OCI-LY1 (cell line): ENCODE data around the gene EMC9.

Source experiments
- H2AFZ ChIP-seq: fragments of 200-600 bp; sonication (generic), shearing (Covaris generic); 2 replicates; pipeline ENCODE4 v1.6.0; 2014; ENCODE audit warnings: antibody characterized with exemption, mild to moderate bottlenecking, low read length
- H3F3A ChIP-seq: fragments of 200-600 bp; sonication (generic), shearing (Covaris generic); 2 replicates; pipeline ENCODE4 v1.6.0; 2014; ENCODE audit warnings: mild to moderate bottlenecking, antibody characterized with exemption, low read length, moderate library complexity; ENCODE audit not compliant: insufficient read depth
- H3K27ac ChIP-seq: fragments of 200-600 bp; sonication (generic); 2 replicates; pipeline ENCODE4 v1.5.1; 2014; ENCODE audit warnings: low read length, mixed run types, mild to moderate bottlenecking, low read depth; ENCODE audit not compliant: poor library complexity, severe bottlenecking
- H3K27me3 ChIP-seq: fragments of 200-600 bp; sonication (generic); 2 replicates; pipeline ENCODE4 v1.6.0; 2014; ENCODE audit warnings: antibody characterized with exemption, mild to moderate bottlenecking, low read length, moderate library complexity; ENCODE audit not compliant: insufficient read depth
- H3K36me3 ChIP-seq: fragments of 200-600 bp; sonication (generic); 2 replicates; pipeline ENCODE4 v1.6.1; 2014; ENCODE audit warnings: mild to moderate bottlenecking, antibody characterized with exemption, low read length, moderate library complexity, mixed read lengths; ENCODE audit not compliant: insufficient read depth
- H3K4me1 ChIP-seq: fragments of 200-600 bp; sonication (generic); 2 replicates; pipeline ENCODE4 v1.5.1; 2014; ENCODE audit warnings: mild to moderate bottlenecking, low read length, moderate library complexity; ENCODE audit not compliant: insufficient read depth, severe bottlenecking
- H3K4me2 ChIP-seq: fragments of 200-600 bp; sonication (generic), shearing (Covaris generic); 2 replicates; pipeline ENCODE4 v1.6.1; 2014; ENCODE audit warnings: low read length
- H3K4me3 ChIP-seq: fragments of 200-600 bp; sonication (generic); 2 replicates; pipeline ENCODE4 v1.5.1; 2014; ENCODE audit warnings: low read length, low read depth, mild to moderate bottlenecking, mixed read lengths; ENCODE audit not compliant: poor library complexity, severe bottlenecking
- H3K79me2 ChIP-seq: fragments of 200-600 bp; shearing (Covaris generic); 2 replicates; pipeline ENCODE4 v1.6.1; 2016; ENCODE audit warnings: mixed run types, low read length, mixed read lengths; ENCODE audit not compliant: insufficient read depth
- H3K9ac ChIP-seq: fragments of 200-600 bp; sonication (generic), shearing (Covaris generic); 2 replicates; pipeline ENCODE4 v1.6.1; 2014; ENCODE audit warnings: mild to moderate bottlenecking, low read length, mixed read lengths
- H3K9me2 ChIP-seq: fragments of 200-600 bp; sonication (generic), shearing (Covaris generic); 2 replicates; pipeline ENCODE4 v1.6.1; 2014; ENCODE audit warnings: low read depth, mild to moderate bottlenecking, low read length, mixed read lengths
- H3K9me3 ChIP-seq: fragments of 200-600 bp; shearing (Covaris generic); 2 replicates; pipeline ENCODE4 v1.6.1; 2014; ENCODE audit warnings: low read length, mixed read lengths
- H4K20me1 ChIP-seq: fragments of 200-600 bp; sonication (generic), shearing (Covaris generic); 2 replicates; pipeline ENCODE4 v1.6.0; 2016; ENCODE audit warnings: mild to moderate bottlenecking, low read length; ENCODE audit not compliant: insufficient read depth
- CTCF ChIP-seq: fragments of 200-600 bp; sonication (generic), shearing (Covaris generic); IDR thresholded peaks from 2 replicates; pipeline ENCODE4 v1.5.1; 2017; ENCODE audit warnings: mild to moderate bottlenecking, antibody characterized with exemption, low read length, moderate library complexity, mixed read lengths
- EZH2 ChIP-seq: fragments of 200-600 bp; sonication (generic), shearing (Covaris generic); IDR thresholded peaks from 2 replicates; pipeline ENCODE4 v1.8.0; 2017; ENCODE audit warnings: borderline replicate concordance, mixed run types, mild to moderate bottlenecking, antibody characterized with exemption, low read length, moderate library complexity, mixed read lengths

The EMC9 gene

DNA sequence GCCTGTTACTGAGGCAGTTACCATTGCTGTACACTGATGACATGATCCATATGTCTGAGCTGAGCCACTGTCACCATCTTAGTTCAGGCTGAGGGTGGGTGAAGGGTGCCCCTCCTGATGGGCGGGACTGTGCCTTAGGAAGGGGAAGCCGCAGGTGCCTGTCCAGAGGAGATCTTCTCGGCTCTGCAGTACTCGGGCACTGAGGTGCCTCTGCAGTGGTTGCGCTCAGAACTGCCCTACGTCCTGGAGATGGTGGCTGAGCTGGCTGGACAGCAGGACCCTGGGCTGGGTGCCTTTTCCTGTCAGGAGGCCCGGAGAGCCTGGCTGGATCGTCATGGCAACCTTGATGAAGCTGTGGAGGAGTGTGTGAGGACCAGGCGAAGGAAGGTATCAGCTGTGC lies 9.6 kb upstream of the EMC9 start:
- TF ChIP-seq EZH2: no peak
- Histone ChIP-seq H3K79me2 (no peaks in the 10 kb centered on the region; the same call in 1 of the 2 replicates), H3K27ac (no peak overlapping the region), H3K9me2 (no peaks in the 10 kb centered on the region), H3F3A (no peaks in the 10 kb centered on the region), H3K36me3 (peaks cover 53% of the 10 kb centered on the region), H3K4me1 (peaks cover 12% of the 10 kb centered on the region), H3K4me3 (no peak overlapping the region), H3K9me3 (no peaks in the 10 kb centered on the region), H2AFZ (no peak overlapping the region), H3K9ac (no peak overlapping the region), H4K20me1 (no peaks in the 10 kb centered on the region), H3K27me3 (no peaks in the 10 kb centered on the region), H3K4me2 (no peak overlapping the region)

- H3K27me3 ChIP-seq: no peaks in the 10 kb centered on the region
- no peak overlapping the region for H2AFZ ChIP-seq
- no peak overlapping the region for H3K9ac ChIP-seq
- H4K20me1 ChIP-seq: no peaks in the 10 kb centered on the region
- no peaks in the 10 kb centered on the region for H3K9me3 ChIP-seq
- H3K9me2 ChIP-seq: no peaks in the 10 kb centered on the region
- no peak overlapping the region for H3K4me3 ChIP-seq
- H3F3A ChIP-seq: no peaks in the 10 kb centered on the region
- no peak overlapping the region for H3K27ac ChIP-seq
- peaks cover 51% of the 10 kb centered on the region for H3K36me3 ChIP-seq
- no peak overlapping the region for H3K4me2 ChIP-seq
- peaks cover 4% of the 10 kb centered on the region; the same call in 1 of the 2 replicates for H3K79me2 ChIP-seq
- H3K4me1 ChIP-seq: peaks cover 17% of the 10 kb centered on the region
- TF ChIP-seq EZH2 (no peak), CTCF (no peak)
Measured at GRCh38 chr14:24150567-24150966, 9.2 kb upstream of the EMC9 start.

DNA sequence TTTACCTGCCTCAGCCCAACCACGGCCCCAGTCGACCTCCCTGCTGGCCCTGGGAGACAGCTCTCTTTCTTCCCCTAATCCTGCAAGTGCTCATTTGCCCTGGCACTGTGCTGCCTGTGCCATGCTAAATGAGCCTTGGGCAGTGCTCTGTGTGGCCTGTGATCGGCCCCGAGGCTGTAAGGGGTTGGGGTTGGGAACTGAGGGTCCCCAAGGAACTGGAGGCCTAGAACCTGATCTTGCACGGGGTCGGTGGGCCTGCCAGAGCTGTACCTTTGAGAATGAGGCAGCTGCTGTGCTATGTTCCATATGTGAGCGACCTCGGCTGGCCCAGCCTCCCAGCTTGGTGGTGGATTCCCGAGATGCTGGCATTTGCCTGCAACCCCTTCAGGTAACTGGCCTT lies 8.7 kb upstream of the EMC9 start:
- Histone ChIP-seq H3K79me2 (peaks cover 6% of the 10 kb centered on the region; the same call in 1 of the 2 replicates), H3K36me3 (peaks cover 49% of the 10 kb centered on the region)

More for the DNA sequence above, 8.7 kb upstream of the EMC9 start:
- Histone ChIP-seq H4K20me1 (no peaks in the 10 kb centered on the region), H3K27me3 (no peaks in the 10 kb centered on the region), H3K4me3 (no peak overlapping the region), H3K9me2 (no peaks in the 10 kb centered on the region), H2AFZ (no peak overlapping the region), H3F3A (no peaks in the 10 kb centered on the region), H3K9me3 (no peaks in the 10 kb centered on the region), H3K9ac (no peak overlapping the region), H3K4me1 (peaks cover 21% of the 10 kb centered on the region), H3K27ac (no peak overlapping the region), H3K4me2 (no peak overlapping the region)
- TF ChIP-seq EZH2: no peak
- TF ChIP-seq CTCF: no peak
